ENCODE measurements around the gene CHD3. TPM values are rescaled to one million over a fixed set of nuclear protein-coding genes. Genes with fewer than 3 reads are reported as not detected.
A peak's percentile ranks its signal among the peaks of the same experiment; 100 is the strongest.

CHD3 gene
- total and polyA plus RNA-seq, 2 of the 13 experiments (the other 11 are each of a cell fraction or from before 2014, with no cell fraction given): 2.7 to 3.7 TPM

- in situ Hi-C loops (cut with HindIII; ENCODE audit: extremely low pct_ligation_motif_present, low pct_unique_long_range_greater_than_20kb) (loop anchor here (5.0 kb wide), 2 partner anchors 40 to 75 kb away; partner anchors contain the start of genes CYB5D1, NAA38 and TMEM88), intact Hi-C loops (cut with micrococcal nuclease; ENCODE audit: unreplicated experiment) (loop anchor here (1.0 kb wide), 1 partner anchor 34 kb away; no protein-coding TSS in a partner anchor)
- no peaks in the 10 kb centered on the region for H3K27me3 ChIP-seq (ENCODE audit: control insufficient read depth in 1 of 2, insufficient read depth in 2 of 2, low read length in 2 of 2)
- no peaks in the 10 kb centered on the region for H3K79me2 ChIP-seq (ENCODE audit: insufficient read depth, low read length)
- no peak overlapping the region for H2AFZ ChIP-seq (ENCODE audit: low read length)
- no peaks in the 10 kb centered on the region for H4K20me1 ChIP-seq (ENCODE audit: insufficient read depth, low read length)
- H3K9ac ChIP-seq (ENCODE audit: insufficient read depth, low read depth, low read length): no peak overlapping the region
- peak; percentile 87 for ATAC-seq
- 44% methylated on average over 6 of the region's 6 CpGs for WGBS (ENCODE audit: low lambda C conversion rate)
- no peaks in the 10 kb centered on the region for H3K9me3 ChIP-seq (ENCODE audit: low read length)
- peaks cover 0 to 2% of the 10 kb centered on the region in 2 experiments; a peak in 2 of 5 replicates for H3K36me3 ChIP-seq (replicated peaks in 1 of 2; ENCODE audit: control insufficient read depth in 1 of 2, insufficient read depth in 2 of 2, low read length in 2 of 2)
- peak; percentile 62 for DNase-seq (ENCODE audit: low spot score)
- no peak overlapping the region for H3K27ac ChIP-seq (ENCODE audit: extremely low read length, insufficient read depth, low read length)
- ChIA-PET POLR2A (no interaction called here), CTCF (ENCODE audit: low intra/inter-chr PET ratio, low total read pairs) (interaction anchor here (0.7 to 2.1 kb wide), 6 partner anchors 36 to 154 kb away, joined by 3 to 39 read pairs (median 7); partner anchors contain the start of genes CYB5D1 and NAA38)
- H3K4me2 ChIP-seq (ENCODE audit: low read depth, low read length): no peak overlapping the region
- BruUV-seq (replicated peaks): no TSS peak
- H3K4me3 ChIP-seq (replicated peaks in 1 of 3; ENCODE audit: insufficient read depth in 1 of 3, low read depth in 2 of 3, low read length in 3 of 3): no peak overlapping the region
- peaks cover 15% of the 10 kb centered on the region for H3K4me1 ChIP-seq (ENCODE audit: insufficient read depth, low read length)
- peak; percentile 44 for FAIRE-seq
- TF ChIP-seq SAP130 (CRISPR knock-in tag; IDR thresholded peaks at IDR 0.05; ENCODE audit: low read depth) (0 out of 2 replicates have a peak, but pooled peaks have one; percentile 9), ZKSCAN8 (CRISPR knock-in tag; IDR thresholded peaks at IDR 0.05; ENCODE audit: borderline replicate concordance) (0 out of 2 replicates have a peak, but pooled peaks have one; percentile 22), SMARCE1 (IDR thresholded peaks at IDR 0.05; ENCODE audit: borderline replicate concordance) (no peak), ZNF549 (CRISPR knock-in tag; IDR thresholded peaks at IDR 0.05) (no peak), YY1 (IDR thresholded peaks at IDR 0.05; ENCODE audit: insufficient read depth, insufficient replicate concordance, low read depth, low read length) (no peak), SMC3 (IDR thresholded peaks at IDR 0.05; ENCODE audit: low read length) (peak; percentile 95), CTCF (CRISPR knock-in tag; IDR thresholded peaks at IDR 0.05) (peak; percentile 74), USF2 (IDR thresholded peaks at IDR 0.05; ENCODE audit: low read depth, low read length) (no peak), USF2 (CRISPR knock-in tag; IDR thresholded peaks at IDR 0.05; ENCODE audit: borderline replicate concordance) (no peak), MIXL1 (CRISPR knock-in tag; IDR thresholded peaks at IDR 0.05) (0 out of 2 replicates have a peak, but pooled peaks have one; percentile 15)
- TF ChIP-seq, protein P1, sequence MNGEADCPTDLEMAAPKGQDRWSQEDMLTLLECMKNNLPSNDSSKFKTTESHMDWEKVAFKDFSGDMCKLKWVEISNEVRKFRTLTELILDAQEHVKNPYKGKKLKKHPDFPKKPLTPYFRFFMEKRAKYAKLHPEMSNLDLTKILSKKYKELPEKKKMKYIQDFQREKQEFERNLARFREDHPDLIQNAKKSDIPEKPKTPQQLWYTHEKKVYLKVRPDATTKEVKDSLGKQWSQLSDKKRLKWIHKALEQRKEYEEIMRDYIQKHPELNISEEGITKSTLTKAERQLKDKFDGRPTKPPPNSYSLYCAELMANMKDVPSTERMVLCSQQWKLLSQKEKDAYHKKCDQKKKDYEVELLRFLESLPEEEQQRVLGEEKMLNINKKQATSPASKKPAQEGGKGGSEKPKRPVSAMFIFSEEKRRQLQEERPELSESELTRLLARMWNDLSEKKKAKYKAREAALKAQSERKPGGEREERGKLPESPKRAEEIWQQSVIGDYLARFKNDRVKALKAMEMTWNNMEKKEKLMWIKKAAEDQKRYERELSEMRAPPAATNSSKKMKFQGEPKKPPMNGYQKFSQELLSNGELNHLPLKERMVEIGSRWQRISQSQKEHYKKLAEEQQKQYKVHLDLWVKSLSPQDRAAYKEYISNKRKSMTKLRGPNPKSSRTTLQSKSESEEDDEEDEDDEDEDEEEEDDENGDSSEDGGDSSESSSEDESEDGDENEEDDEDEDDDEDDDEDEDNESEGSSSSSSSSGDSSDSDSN (CRISPR knock-in tag; IDR thresholded peaks at IDR 0.05): no peak
- TF ChIP-seq, protein P2, sequence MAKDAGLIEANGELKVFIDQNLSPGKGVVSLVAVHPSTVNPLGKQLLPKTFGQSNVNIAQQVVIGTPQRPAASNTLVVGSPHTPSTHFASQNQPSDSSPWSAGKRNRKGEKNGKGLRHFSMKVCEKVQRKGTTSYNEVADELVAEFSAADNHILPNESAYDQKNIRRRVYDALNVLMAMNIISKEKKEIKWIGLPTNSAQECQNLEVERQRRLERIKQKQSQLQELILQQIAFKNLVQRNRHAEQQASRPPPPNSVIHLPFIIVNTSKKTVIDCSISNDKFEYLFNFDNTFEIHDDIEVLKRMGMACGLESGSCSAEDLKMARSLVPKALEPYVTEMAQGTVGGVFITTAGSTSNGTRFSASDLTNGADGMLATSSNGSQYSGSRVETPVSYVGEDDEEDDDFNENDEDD (CRISPR knock-in tag; IDR thresholded peaks at IDR 0.05; ENCODE audit: borderline replicate concordance): 0 out of 2 replicates have a peak, but pooled peaks have one; percentile 39
- TF ChIP-seq, protein P3, sequence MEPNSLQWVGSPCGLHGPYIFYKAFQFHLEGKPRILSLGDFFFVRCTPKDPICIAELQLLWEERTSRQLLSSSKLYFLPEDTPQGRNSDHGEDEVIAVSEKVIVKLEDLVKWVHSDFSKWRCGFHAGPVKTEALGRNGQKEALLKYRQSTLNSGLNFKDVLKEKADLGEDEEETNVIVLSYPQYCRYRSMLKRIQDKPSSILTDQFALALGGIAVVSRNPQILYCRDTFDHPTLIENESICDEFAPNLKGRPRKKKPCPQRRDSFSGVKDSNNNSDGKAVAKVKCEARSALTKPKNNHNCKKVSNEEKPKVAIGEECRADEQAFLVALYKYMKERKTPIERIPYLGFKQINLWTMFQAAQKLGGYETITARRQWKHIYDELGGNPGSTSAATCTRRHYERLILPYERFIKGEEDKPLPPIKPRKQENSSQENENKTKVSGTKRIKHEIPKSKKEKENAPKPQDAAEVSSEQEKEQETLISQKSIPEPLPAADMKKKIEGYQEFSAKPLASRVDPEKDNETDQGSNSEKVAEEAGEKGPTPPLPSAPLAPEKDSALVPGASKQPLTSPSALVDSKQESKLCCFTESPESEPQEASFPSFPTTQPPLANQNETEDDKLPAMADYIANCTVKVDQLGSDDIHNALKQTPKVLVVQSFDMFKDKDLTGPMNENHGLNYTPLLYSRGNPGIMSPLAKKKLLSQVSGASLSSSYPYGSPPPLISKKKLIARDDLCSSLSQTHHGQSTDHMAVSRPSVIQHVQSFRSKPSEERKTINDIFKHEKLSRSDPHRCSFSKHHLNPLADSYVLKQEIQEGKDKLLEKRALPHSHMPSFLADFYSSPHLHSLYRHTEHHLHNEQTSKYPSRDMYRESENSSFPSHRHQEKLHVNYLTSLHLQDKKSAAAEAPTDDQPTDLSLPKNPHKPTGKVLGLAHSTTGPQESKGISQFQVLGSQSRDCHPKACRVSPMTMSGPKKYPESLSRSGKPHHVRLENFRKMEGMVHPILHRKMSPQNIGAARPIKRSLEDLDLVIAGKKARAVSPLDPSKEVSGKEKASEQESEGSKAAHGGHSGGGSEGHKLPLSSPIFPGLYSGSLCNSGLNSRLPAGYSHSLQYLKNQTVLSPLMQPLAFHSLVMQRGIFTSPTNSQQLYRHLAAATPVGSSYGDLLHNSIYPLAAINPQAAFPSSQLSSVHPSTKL (CRISPR knock-in tag; IDR thresholded peaks at IDR 0.05): 0 out of 2 replicates have a peak, but pooled peaks have one; percentile 10
These were observed 9.2 kb downstream of the CHD3 start for GRCh38 chr17:7897773-7898172.
